AG08395 (cell line): ENCODE results near the gene SLC46A1.
A peak's percentile ranks its signal among the peaks of the same experiment; 100 is the strongest.

ENCODE experiments used
- DNase-seq: peaks from one replicate; pipeline ENCODE4 v3.0.0; 2012; ENCODE audit warnings: mixed read lengths, low spot score

Gene SLC46A1

GRCh38 chr17:28381141-28381825 is 24.7 kb downstream of the SLC46A1 start:
- DNase-seq = no peak

- no peak for DNase-seq
Measured at GRCh38 chr17:28379814-28380801, 25.9 kb downstream of the SLC46A1 start.

- no peak for DNase-seq
Measured at GRCh38 chr17:28372945-28373274, 33.1 kb downstream of the SLC46A1 start.

- DNase-seq = peak; percentile 31
Measured at GRCh38 chr17:28372203-28372944, 33.6 kb downstream of the SLC46A1 start.

GRCh38 chr17:28371245-28372202 is 34.5 kb downstream of the SLC46A1 start, which contains the start of gene SARM1:
Gene SARM1 (plus strand): TSS chr17:28371694. CDS start chr17:28372033, 339 bp downstream.
- DNase-seq = peak; percentile 92

- DNase-seq = no peak
Measured at GRCh38 chr17:28370744-28371103, 35.3 kb downstream of the SLC46A1 start.

GRCh38 chr17:28370035-28370743 is 35.8 kb downstream of the SLC46A1 start, which contains the start of gene VTN:
Gene VTN (minus strand): TSS chr17:28370307. CDS start chr17:28370203, 104 bp downstream.
- DNase-seq = no peak

GRCh38 chr17:28369684-28370034 is 36.4 kb downstream of the SLC46A1 start:
- no peak for DNase-seq

- no peak for DNase-seq
Measured at GRCh38 chr17:28368915-28369683, 36.9 kb downstream of the SLC46A1 start.

GRCh38 chr17:28368306-28368831 is 37.6 kb downstream of the SLC46A1 start:
- no peak for DNase-seq

GRCh38 chr17:28367641-28368305 is 38.2 kb downstream of the SLC46A1 start:
- DNase-seq = no peak

GRCh38 chr17:28366605-28367004 is 39.4 kb downstream of the SLC46A1 start:
- DNase-seq = no peak

GRCh38 chr17:28365487-28365886 is 40.5 kb downstream of the SLC46A1 start:
- no peak for DNase-seq

GRCh38 chr17:28364665-28365363 is 41.2 kb downstream of the SLC46A1 start, which contains the start of gene SEBOX:
Gene SEBOX (minus strand): TSS chr17:28365199. CDS start chr17:28365151, 48 bp downstream.
- DNase-seq = no peak

- DNase-seq = no peak
Measured at GRCh38 chr17:28363776-28364650, 42.0 kb downstream of the SLC46A1 start.

GRCh38 chr17:28363186-28363585 is 42.8 kb downstream of the SLC46A1 start:
- DNase-seq = no peak

GRCh38 chr17:28357901-28358197 is 48.2 kb downstream of the SLC46A1 start:
- no peak for DNase-seq
